ENCODE measurements around the gene PGAP1. TPM values are rescaled to one million over a fixed set of nuclear protein-coding genes. Genes with fewer than 3 reads are reported as not detected.

The PGAP1 gene
- polyA plus RNA-seq, 3 donors, result 0.10 to 0.81 (median 0.33) TPM

- Mint-ChIP-seq H3K4me1 (peaks cover 5% of the 10 kb centered on the region), H3K9me3 (peaks cover 0 to 2% (median 0%) of the 10 kb centered on the region in 7 donors), H3K4me3 (no peak overlapping the region), H3K36me3 (peaks cover 8 to 14% of the 10 kb centered on the region in 2 donors), H3K27ac (no peak overlapping the region), H3K27me3 (ENCODE audit: low read depth in 3 of 3) (no peaks in the 10 kb centered on the region)
- Histone ChIP-seq H3K4me3 (replicated peaks in 1 of 3; ENCODE audit: low read depth in 2 of 3, low read length in 3 of 3) (no peak overlapping the region), H3K27ac (ENCODE audit: low read depth in 1 of 2, low read length in 2 of 2) (no peak overlapping the region), H3K79me2 (ENCODE audit: insufficient read depth, low read length) (no peaks in the 10 kb centered on the region), H3K27me3 (ENCODE audit: control insufficient read depth in 2 of 2, insufficient read depth in 2 of 2, low read length in 2 of 2) (no peaks in the 10 kb centered on the region), H3K4me1 (ENCODE audit: control insufficient read depth in 1 of 2, insufficient read depth in 2 of 2, low read length in 2 of 2) (peaks cover 8 to 9% of the 10 kb centered on the region in 2 donors), H3K4me2 (replicated peaks; ENCODE audit: extremely low read depth, low read length, poor library complexity, severe bottlenecking) (no peak overlapping the region), H4K20me1 (ENCODE audit: insufficient read depth, low read length) (no peaks in the 10 kb centered on the region), H2AFZ (ENCODE audit: insufficient read depth, low read depth, low read length, poor library complexity, severe bottlenecking) (no peak overlapping the region), H3K9ac (ENCODE audit: insufficient read depth, low read length, poor library complexity, severe bottlenecking) (no peak overlapping the region), H3K36me3 (replicated peaks in 1 of 2; ENCODE audit: control insufficient read depth in 1 of 2, insufficient read depth in 2 of 2, low read length in 2 of 2) (no peaks in the 10 kb centered on the region), H3K9me3 (replicated peaks in 1 of 2; ENCODE audit: control insufficient read depth in 1 of 2, insufficient read depth in 1 of 2, low read length in 2 of 2) (no peaks in the 10 kb centered on the region)
- no CpG with 5 or more reads among the region's 3 CpGs for WGBS (ENCODE audit: insufficient coverage)
- intact Hi-C loops (cut with micrococcal nuclease), result no loop called here
- TF ChIP-seq, protein P1, sequence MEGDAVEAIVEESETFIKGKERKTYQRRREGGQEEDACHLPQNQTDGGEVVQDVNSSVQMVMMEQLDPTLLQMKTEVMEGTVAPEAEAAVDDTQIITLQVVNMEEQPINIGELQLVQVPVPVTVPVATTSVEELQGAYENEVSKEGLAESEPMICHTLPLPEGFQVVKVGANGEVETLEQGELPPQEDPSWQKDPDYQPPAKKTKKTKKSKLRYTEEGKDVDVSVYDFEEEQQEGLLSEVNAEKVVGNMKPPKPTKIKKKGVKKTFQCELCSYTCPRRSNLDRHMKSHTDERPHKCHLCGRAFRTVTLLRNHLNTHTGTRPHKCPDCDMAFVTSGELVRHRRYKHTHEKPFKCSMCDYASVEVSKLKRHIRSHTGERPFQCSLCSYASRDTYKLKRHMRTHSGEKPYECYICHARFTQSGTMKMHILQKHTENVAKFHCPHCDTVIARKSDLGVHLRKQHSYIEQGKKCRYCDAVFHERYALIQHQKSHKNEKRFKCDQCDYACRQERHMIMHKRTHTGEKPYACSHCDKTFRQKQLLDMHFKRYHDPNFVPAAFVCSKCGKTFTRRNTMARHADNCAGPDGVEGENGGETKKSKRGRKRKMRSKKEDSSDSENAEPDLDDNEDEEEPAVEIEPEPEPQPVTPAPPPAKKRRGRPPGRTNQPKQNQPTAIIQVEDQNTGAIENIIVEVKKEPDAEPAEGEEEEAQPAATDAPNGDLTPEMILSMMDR (IDR thresholded peaks at IDR 0.05), result no peak
- no peak for DNase-seq
Measured at GRCh38 chr2:196845371-196845770, 81.1 kb downstream of the PGAP1 start.

DNA sequence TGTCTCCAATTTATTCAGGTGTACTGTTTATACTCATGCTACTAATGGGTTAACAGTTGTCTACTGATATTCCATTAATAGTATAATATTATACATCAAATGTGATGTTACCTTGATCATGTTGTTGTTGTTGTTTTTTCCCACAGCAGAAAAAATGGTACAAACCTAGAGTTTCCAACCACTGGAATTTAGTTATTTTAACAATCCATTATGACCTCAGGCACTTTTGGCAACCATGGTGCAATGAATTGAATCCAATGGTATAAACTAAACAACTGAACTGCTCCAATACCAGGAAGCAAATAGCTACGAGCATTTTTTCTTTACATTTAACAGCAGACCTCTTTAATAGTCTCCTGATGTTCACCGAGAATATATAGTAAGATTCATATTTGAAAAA is 86.3 kb downstream of the PGAP1 start:
- Histone ChIP-seq H3K9ac (ENCODE audit: insufficient read depth, low read length, poor library complexity, severe bottlenecking) (no peak overlapping the region), H3K27me3 (ENCODE audit: control insufficient read depth in 2 of 2, insufficient read depth in 2 of 2, low read length in 2 of 2) (no peaks in the 10 kb centered on the region), H3K4me2 (replicated peaks; ENCODE audit: extremely low read depth, low read length, poor library complexity, severe bottlenecking) (no peak overlapping the region), H3K36me3 (replicated peaks in 1 of 2; ENCODE audit: control insufficient read depth in 1 of 2, insufficient read depth in 2 of 2, low read length in 2 of 2) (no peaks in the 10 kb centered on the region), H3K4me3 (replicated peaks in 1 of 3; ENCODE audit: low read depth in 2 of 3, low read length in 3 of 3) (no peak overlapping the region), H3K9me3 (replicated peaks in 1 of 2; ENCODE audit: control insufficient read depth in 1 of 2, insufficient read depth in 1 of 2, low read length in 2 of 2) (no peaks in the 10 kb centered on the region), H3K79me2 (ENCODE audit: insufficient read depth, low read length) (no peaks in the 10 kb centered on the region), H4K20me1 (ENCODE audit: insufficient read depth, low read length) (no peaks in the 10 kb centered on the region), H3K27ac (ENCODE audit: low read depth in 1 of 2, low read length in 2 of 2) (no peak overlapping the region), H3K4me1 (ENCODE audit: control insufficient read depth in 1 of 2, insufficient read depth in 2 of 2, low read length in 2 of 2) (peaks cover 8 to 9% of the 10 kb centered on the region in 2 donors), H2AFZ (ENCODE audit: insufficient read depth, low read depth, low read length, poor library complexity, severe bottlenecking) (no peak overlapping the region)
- Mint-ChIP-seq H3K27ac (no peak overlapping the region), H3K4me1 (peaks cover 11% of the 10 kb centered on the region), H3K9me3 (peaks cover 0 to 2% (median 0%) of the 10 kb centered on the region in 7 donors), H3K4me3 (no peak overlapping the region), H3K27me3 (ENCODE audit: low read depth in 3 of 3) (no peaks in the 10 kb centered on the region), H3K36me3 (peaks cover 7 to 9% of the 10 kb centered on the region in 2 donors)
- WGBS (ENCODE audit: insufficient coverage), result no CpG with 5 or more reads among the region's 2 CpGs
- TF ChIP-seq, protein P1 (IDR thresholded peaks at IDR 0.05), result no peak
- intact Hi-C loops (cut with micrococcal nuclease), result no loop called here
- DNase-seq, result no peak
